HEK293T (cell line): Measurements from ENCODE around the gene GAS2L2.
"Not testable (repeated sequence)": the region's sequence is repeated elsewhere in the genome, so short reads cannot be mapped to it uniquely, and the experiment has no call there.

Experiments
- CTCF ChIA-PET: fragments of 350-600 bp; formaldehyde crosslinking; extraction: SDS; loops from one replicate; lab custom pipeline; 2021; ENCODE audit warnings: antibody characterized with exemption, inconsistent platforms; lab: Yijun Ruan, JAX
- POLR2A ChIA-PET: fragments of 350-600 bp; formaldehyde crosslinking; extraction: SDS; loops from one replicate; lab custom pipeline; 2020; ENCODE audit warnings: antibody characterized with exemption, inconsistent platforms; lab: Yijun Ruan, JAX
- DNase-seq: peaks from one replicate; pipeline ENCODE4 v3.0.0; 2012; ENCODE audit warnings: mixed read lengths; ENCODE audit errors: extremely low spot score
- ARNT ChIP-seq: fragments of 450-650 bp; IDR thresholded peaks from 2 replicates; pipeline ENCODE4 v1.6.1; 2017; ENCODE audit warnings: mild to moderate bottlenecking
- BHLHE40 ChIP-seq: fragments of 450-650 bp; IDR thresholded peaks from 2 replicates; pipeline ENCODE4 v1.6.1; 2016; ENCODE audit warnings: mild to moderate bottlenecking, moderate library complexity, borderline replicate concordance
- CTBP1 ChIP-seq: fragments of 450-650 bp; IDR thresholded peaks from 2 replicates; pipeline ENCODE4 v1.6.1; 2016; ENCODE audit warnings: borderline replicate concordance
- ELF4 ChIP-seq: fragments of 450-650 bp; IDR thresholded peaks from 2 replicates; pipeline ENCODE4 v1.6.1; 2017; ENCODE audit warnings: antibody characterized with exemption
- FOXA1 ChIP-seq: fragments of 450-650 bp; IDR thresholded peaks from 2 replicates; pipeline ENCODE4 v1.6.1; 2016; ENCODE audit warnings: mild to moderate bottlenecking
- FOXK2 ChIP-seq: fragments of 450-650 bp; IDR thresholded peaks from 2 replicates; pipeline ENCODE4 v1.6.1; 2016; ENCODE audit warnings: mild to moderate bottlenecking
- FOXM1 ChIP-seq: fragments of 450-650 bp; IDR thresholded peaks from 2 replicates; pipeline ENCODE4 v1.6.1; 2017; ENCODE audit warnings: mild to moderate bottlenecking, borderline replicate concordance
- HDGF ChIP-seq: fragments of 450-650 bp; IDR thresholded peaks from 2 replicates; pipeline ENCODE4 v1.6.1; 2017; ENCODE audit warnings: antibody characterized with exemption, borderline replicate concordance
- L3MBTL2 ChIP-seq: fragments of 450-650 bp; conservative IDR thresholded peaks from 2 replicates; pipeline ENCODE4 v1.6.1; 2016; ENCODE audit warnings: mild to moderate bottlenecking
- LEF1 ChIP-seq: fragments of 450-650 bp; IDR thresholded peaks from 2 replicates; pipeline ENCODE4 v1.6.1; 2017; ENCODE audit warnings: mild to moderate bottlenecking, borderline replicate concordance
- NFRKB ChIP-seq: fragments of 450-650 bp; IDR thresholded peaks from 2 replicates; pipeline ENCODE4 v1.6.1; 2016; ENCODE audit warnings: mild to moderate bottlenecking, moderate library complexity
- SP1 ChIP-seq: fragments of 450-650 bp; IDR thresholded peaks from 2 replicates; pipeline ENCODE4 v1.6.1; 2017
- SUZ12 ChIP-seq: fragments of 450-650 bp; IDR thresholded peaks from 2 replicates; pipeline ENCODE4 v1.6.1; 2016; ENCODE audit warnings: mild to moderate bottlenecking
- TARDBP ChIP-seq: fragments of 450-650 bp; IDR thresholded peaks from 2 replicates; pipeline ENCODE4 v1.6.1; 2016
- ZNF384 ChIP-seq: fragments of 450-650 bp; IDR thresholded peaks from 2 replicates; pipeline ENCODE4 v1.6.1; 2016
- TF ChIP-seq, protein P1 (sequence below): fragments of 450-650 bp; IDR thresholded peaks from 2 replicates; pipeline ENCODE4 v1.6.1; 2016

Gene GAS2L2

DNA sequence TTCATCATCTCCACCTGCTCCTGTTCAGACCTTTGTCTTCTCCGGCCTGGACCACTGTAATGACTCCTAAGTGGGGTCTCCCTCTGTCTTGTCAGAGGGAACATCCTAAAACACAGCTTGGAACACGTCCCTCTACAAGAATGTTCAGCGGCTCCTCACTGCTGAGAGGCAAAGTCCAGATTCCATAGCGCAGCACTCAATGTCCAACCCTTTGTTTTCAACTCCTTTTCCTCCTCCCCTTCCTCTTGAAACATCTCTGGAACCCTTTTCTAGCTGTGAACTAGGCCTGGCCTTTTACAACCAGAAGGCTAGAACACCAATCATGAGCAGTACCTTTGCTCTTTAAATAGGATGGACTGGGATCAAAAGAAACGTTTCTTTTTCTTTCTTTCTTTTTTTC, 8.6 kb upstream of the GAS2L2 start:
- no peak for DNase-seq
- ChIA-PET CTCF (no interaction called here), POLR2A (interaction anchor here (4.1 kb wide), 1 partner anchor 47 kb away, joined by 23 read pairs; the partner anchor contains the start of gene TAF15)
- TF ChIP-seq TARDBP (no peak), NFRKB (no peak), LEF1 (no peak), SUZ12 (no peak), HDGF (no peak), SP1 (no peak), CTBP1 (no peak), FOXA1 (no peak), FOXK2 (no peak), FOXM1 (no peak), L3MBTL2 (no peak), ARNT (no peak), ELF4 (no peak)
- TF ChIP-seq, protein P1, sequence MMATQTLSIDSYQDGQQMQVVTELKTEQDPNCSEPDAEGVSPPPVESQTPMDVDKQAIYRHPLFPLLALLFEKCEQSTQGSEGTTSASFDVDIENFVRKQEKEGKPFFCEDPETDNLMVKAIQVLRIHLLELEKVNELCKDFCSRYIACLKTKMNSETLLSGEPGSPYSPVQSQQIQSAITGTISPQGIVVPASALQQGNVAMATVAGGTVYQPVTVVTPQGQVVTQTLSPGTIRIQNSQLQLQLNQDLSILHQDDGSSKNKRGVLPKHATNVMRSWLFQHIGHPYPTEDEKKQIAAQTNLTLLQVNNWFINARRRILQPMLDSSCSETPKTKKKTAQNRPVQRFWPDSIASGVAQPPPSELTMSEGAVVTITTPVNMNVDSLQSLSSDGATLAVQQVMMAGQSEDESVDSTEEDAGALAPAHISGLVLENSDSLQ = no peak

DNA sequence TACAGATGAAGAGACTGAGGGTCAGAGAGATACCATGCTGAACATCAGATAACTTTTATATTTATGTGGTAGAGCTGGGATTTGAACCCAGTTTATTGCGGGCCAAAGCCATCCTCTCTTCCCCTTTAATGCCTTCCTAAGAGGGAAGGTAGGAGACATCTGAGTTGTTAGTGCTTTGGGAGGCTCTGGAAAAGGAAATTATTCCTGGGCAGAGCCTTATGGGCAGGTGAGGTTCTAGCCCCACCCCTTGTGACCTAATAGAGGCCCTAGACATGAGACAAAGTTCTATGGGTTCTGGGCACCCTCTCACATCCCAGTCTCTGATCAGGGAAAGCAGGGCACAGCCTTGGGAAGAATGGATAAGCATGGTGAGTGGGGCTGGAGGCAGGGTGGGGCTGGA, 7.5 kb upstream of the GAS2L2 start, which contains the start of gene C17orf50:
Gene C17orf50 (plus strand): TSS at position 301 of the 400 bp plus-strand sequence. CDS start 55 bp downstream, at position 356.
- ChIA-PET POLR2A (interaction anchor here (4.1 kb wide), 1 partner anchor 48 kb away, joined by 23 read pairs; the partner anchor contains the start of gene TAF15), CTCF (no interaction called here)
- TF ChIP-seq LEF1 = no peak
- TF ChIP-seq TARDBP = no peak
- TF ChIP-seq HDGF = no peak
- no peak for TF ChIP-seq SP1
- no peak for TF ChIP-seq L3MBTL2
- no peak for TF ChIP-seq CTBP1
- no peak for TF ChIP-seq ARNT
- TF ChIP-seq NFRKB = no peak
- TF ChIP-seq FOXM1 = no peak
- TF ChIP-seq, protein P1 = no peak
- no peak for TF ChIP-seq FOXK2
- no peak for TF ChIP-seq SUZ12
- TF ChIP-seq ZNF384 = no peak
- TF ChIP-seq ELF4 = no peak
- no peak for DNase-seq

DNA sequence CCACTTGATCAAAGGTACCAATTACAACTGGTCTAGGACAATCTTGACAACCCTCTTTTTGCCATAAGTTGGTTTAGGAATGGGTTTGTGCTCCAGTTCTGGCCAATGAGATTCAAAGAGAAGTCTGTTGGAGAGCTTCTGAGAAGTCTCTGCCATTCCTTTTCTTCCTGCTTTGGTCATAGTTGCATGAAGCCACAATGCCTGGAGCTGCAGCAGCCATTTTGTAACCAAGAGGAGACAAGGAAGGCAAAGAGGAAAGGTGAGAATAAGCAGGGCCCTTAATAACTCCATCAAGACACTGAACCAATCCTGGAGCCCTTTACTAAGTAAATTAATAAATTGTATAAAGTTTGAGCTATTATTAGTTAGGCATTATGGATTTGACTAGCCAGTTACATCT, 4.2 kb upstream of the GAS2L2 start:
- DNase-seq = no peak
- ChIA-PET POLR2A (interaction anchor here (1.7 to 3.0 kb wide), 2 partner anchors 51 to 60 kb away, joined by 4 to 14 read pairs; partner anchors contain the start of gene TAF15), CTCF (interaction anchor here (0.6 kb wide), 1 partner anchor 60 kb away, joined by 4 read pairs; no protein-coding TSS in a partner anchor)
- no peak for TF ChIP-seq CTBP1
- TF ChIP-seq BHLHE40 = no peak
- TF ChIP-seq HDGF = no peak
- TF ChIP-seq TARDBP = no peak
- no peak for TF ChIP-seq ZNF384
- no peak for TF ChIP-seq FOXA1
- TF ChIP-seq L3MBTL2 = no peak
- TF ChIP-seq FOXK2 = no peak
- no peak for TF ChIP-seq ELF4
- no peak for TF ChIP-seq SUZ12
- TF ChIP-seq SP1 = no peak
- TF ChIP-seq, protein P1 = no peak

DNA sequence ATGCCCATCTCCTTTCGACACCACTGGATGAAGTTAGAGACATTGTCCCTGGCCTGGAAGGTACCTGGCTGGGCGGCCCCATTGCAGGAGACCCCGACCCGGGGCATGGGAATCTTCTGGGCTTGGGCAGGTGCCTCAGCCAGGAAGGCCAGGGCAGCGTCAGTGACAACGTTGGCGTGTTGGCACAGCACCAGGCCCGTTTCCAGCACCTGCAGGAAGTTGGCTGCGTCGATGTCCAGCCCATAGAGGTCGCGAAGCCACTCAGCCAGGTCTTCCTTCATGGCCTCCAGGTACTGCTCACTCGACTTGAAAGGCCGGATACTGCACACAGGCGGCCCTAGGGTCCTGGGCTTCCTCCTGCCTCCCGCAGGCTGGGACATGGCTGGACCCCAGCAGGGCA, 568 bp downstream of the GAS2L2 start:
- ChIA-PET POLR2A (interaction anchor here (1.1 kb wide), 1 partner anchor 20 kb away, joined by 4 read pairs; no protein-coding TSS in a partner anchor), CTCF (no interaction called here)
- no peak for DNase-seq
- TF ChIP-seq FOXA1 (no peak), TARDBP (no peak), ELF4 (no peak), FOXM1 (no peak)
- TF ChIP-seq, protein P1 = no peak

DNA sequence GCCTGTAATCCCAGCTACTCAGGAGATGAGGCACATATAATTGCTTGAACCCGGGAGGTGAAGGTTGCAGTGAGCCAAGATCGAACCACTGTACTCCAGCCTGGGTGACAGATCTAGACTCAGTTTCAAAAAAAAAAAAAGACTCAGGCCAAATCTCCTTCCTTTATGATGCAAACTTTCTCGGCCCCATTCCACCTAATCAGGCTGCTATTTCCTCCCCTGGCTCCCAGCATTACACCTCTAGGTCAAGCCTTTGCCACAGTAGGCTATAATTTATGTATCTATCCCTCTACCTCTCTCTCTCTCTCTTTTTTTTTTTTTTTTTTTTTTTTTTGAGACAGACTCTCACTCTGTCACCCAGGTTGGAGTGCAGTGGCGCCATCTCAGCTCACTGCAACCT, 1.5 kb downstream of the GAS2L2 start:
- POLR2A ChIA-PET, DNase-seq: not testable (repeated sequence)
- CTCF ChIA-PET = interaction anchor here (1.1 to 6.4 kb wide), 2 partner anchors 134 to 139 kb away, joined by 3 to 50 read pairs; no protein-coding TSS in a partner anchor
